ENCODE results near the gene ARID3A.
A peak's percentile ranks its signal among the peaks of the same experiment; 100 is the strongest.
"Not testable (repeated sequence)": the region's sequence is repeated elsewhere in the genome, so short reads cannot be mapped to it uniquely, and the experiment has no call there.

The ARID3A gene

DNA sequence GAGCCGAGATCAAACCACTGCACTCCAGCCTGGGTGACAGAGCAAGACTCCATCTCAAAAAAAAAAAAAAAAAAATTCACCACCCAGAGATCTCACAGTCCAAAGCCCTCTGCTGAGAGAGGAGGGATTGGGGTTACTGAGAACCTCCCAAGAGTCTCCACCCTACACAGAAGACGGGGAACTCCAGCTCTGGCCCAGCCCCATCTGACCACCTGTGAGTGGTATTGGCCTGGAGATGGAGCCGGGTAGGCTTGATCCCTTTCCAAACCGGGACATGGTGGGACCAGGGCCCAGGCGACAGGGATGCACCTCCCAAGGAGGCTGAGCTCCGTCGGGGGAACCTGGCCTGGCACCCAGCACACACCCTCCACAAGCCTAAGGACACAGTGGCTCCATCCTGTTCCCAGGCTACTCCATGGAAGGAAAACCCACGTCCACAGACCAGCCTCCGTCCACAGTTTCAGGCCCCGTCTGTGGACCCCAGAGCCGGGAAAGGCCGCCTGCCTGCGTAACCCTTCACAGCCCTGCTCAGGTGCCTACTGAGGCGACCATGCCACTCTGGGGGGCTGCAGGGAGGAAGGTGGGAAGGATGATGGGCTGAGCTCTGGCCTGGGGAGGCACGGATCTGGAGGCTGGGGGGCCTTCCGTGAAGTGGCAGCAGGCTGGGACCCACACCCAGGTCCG, 93.2 kb downstream of the ARID3A start:
- DNase-seq = no peak

DNA sequence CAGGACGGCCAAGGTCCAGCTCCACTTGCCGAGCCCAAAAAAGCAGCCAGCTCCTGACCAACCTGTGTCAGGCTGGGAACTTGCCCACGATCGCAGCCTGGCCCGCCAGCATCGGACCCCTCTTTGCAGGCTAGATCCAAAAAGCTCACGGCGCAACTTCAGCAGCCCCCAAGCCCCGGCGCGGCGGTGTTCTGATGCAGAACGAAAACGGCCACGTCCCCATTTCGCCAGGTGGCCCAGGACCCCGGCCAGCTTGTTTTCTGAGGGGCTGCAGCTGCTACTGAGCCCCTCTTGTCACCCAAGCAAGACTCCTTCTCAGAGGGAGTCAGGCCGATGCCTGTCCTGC, 93.8 kb downstream of the ARID3A start:
- no peak for DNase-seq

DNA sequence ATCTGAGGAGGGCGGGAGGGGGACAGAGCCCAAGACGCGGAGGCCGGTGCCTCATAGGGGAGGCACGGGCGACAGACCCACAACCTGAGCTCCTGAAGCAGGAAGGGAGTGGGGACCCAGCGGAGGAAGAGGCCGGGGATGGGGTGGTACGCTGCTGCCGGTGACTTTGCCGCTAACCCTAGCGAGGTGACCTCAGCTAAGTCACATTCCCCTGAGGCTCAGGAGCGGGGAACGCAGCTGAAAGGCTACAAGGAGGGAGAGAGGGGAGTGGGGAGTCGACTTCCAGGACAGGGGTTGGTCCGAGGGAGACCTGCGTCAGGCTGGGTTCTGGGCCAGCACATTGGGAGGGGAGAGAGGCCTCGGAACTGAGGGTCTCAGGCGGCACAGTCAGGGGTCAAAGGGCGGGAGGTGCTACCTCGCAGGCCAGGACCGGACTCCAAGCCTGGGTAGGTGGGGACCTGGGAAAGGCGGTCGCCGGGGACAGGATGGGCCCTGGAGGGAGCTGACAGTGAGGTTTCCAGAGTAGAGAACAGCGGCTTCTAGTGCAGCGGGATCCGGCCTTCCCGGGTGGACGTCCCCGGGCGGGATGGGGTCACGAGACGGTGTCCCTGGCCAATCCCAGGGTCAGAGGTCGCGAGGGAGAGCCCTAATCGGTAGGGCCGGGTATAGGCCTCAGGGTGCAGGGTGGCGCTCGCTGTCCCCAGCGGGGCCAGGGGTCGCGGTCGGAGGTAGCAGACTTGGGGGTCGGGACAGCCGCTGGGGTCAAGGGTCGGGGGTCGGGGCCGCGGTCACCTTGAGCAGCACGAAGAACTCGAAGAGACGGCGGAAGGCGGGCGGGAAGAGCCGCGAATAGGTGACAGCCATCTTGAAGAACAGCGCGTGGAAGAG, 94.4 kb downstream of the ARID3A start:
- DNase-seq = no peak

DNA sequence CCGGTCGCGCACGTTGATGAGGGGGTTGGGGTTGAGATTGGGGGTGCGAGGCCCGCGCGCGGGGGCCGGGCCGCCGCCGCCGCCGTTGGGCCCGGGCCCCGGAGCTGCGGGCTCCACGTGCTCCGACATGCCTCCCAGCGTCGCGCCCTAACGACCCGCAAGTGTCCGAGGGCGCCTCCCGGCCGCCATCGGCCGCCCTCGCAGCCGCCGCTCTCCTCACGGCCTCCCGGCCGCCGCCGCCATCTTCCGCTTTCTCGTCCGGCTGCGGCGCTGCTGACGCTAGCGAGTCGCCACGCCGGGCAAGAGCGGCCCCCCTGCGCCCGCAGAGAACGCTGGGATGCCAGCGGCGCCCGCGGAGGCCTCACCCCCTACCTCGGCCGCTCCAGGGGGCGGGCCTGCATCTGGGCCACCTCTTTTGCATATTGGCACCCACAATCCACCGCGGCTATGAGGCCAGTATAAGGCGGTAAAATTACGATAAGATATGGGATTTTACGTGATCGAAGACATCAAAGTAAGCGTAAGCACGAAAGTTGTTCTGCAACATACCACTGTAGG, 95.1 kb downstream of the ARID3A start, which contains the start of gene TMEM259:
TMEM259 (minus strand) TSS at position 256 of the 558 bp plus-strand sequence; CDS start at position 129, 127 bp downstream.
- peak; percentile 45 to 82 for DNase-seq

DNA sequence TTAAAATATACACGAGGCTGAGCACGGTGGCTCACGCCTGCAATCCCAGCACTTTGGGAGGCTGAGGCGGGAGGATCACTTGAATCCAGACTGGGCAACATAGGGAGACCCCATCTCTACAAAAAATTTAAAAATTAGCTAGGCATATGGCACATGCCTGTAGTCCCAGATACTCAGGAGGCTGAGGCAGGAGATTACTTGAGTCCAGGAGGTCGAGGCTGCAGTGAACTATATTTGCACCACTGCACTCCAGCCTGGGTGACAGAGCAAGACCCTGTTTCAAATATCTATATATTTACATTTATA, 98.0 kb downstream of the ARID3A start:
- not testable (repeated sequence) for DNase-seq

DNA sequence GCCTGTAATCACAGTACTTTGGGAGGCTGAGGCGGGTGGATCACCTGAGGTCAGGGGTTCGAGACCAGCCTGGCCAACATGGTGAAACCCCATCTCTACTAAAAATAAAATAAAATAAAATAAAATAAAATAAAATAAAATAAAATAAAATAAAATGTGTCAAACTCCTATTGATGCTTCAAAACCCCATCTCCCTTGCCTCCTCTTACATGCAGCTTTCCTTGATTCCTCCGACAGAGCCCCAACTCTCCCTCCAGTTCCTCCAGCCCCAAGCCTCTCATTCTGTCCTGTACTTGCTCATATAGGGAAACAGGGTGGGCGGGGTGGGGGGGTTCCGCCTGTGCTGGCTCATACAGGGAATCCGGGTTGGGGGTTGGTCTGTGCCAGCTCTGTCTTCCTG, 99.2 kb downstream of the ARID3A start:
- DNase-seq = not testable (repeated sequence)

Data from cerebellar nuclear complex (tissue), 1 donor.